MM.1S (cell line): ENCODE data around the gene TEX44.

Experiments used
- DNase-seq: peaks from one replicate; pipeline ENCODE4 v3.0.0-alpha.2; 2015
- H2AFZ ChIP-seq: fragments of 300-600 bp; sonication (generic); 2 replicates; pipeline ENCODE4 v1.6.0; 2016; ENCODE audit warnings: antibody characterized with exemption, low read length
- H3F3A ChIP-seq: fragments of 300-600 bp; sonication (generic); 2 replicates; pipeline ENCODE4 v1.6.1; 2016; ENCODE audit warnings: mild to moderate bottlenecking, antibody characterized with exemption, low read length, moderate library complexity, mixed read lengths; ENCODE audit not compliant: insufficient read depth
- H3K27ac ChIP-seq: fragments of 300-600 bp; sonication (generic); 2 replicates; pipeline ENCODE4 v1.5.1; 2016; ENCODE audit warnings: mild to moderate bottlenecking, low read length
- H3K27me3 ChIP-seq: fragments of 300-600 bp; sonication (generic); replicated peaks from 2 replicates; pipeline ENCODE4 v1.6.0; 2016; ENCODE audit warnings: low read length; ENCODE audit not compliant: insufficient read depth
- H3K36me3 ChIP-seq: fragments of 300-600 bp; sonication (generic); replicated peaks from 2 replicates; pipeline ENCODE4 v1.6.1; 2016; ENCODE audit warnings: mild to moderate bottlenecking, low read length, mixed read lengths; ENCODE audit not compliant: insufficient read depth
- H3K4me1 ChIP-seq: fragments of 300-600 bp; sonication (generic); 2 replicates; pipeline ENCODE4 v1.6.1; 2016; ENCODE audit warnings: low read length, mixed read lengths
- H3K4me2 ChIP-seq: fragments of 300-600 bp; sonication (generic); 2 replicates; pipeline ENCODE4 v1.6.0; 2016; ENCODE audit warnings: low read depth, low read length
- H3K4me3 ChIP-seq: fragments of 300-600 bp; sonication (generic); 2 replicates; pipeline ENCODE4 v1.5.1; 2016; ENCODE audit warnings: low read length, mixed read lengths
- H3K79me2 ChIP-seq: fragments of 300-600 bp; sonication (generic); 2 replicates; pipeline ENCODE4 v1.6.1; 2016; ENCODE audit warnings: mixed run types, low read length, mixed read lengths
- H3K9ac ChIP-seq: fragments of 300-600 bp; sonication (generic); 2 replicates; pipeline ENCODE4 v1.6.1; 2016; ENCODE audit warnings: low read length, mixed read lengths
- H3K9me2 ChIP-seq: fragments of 300-600 bp; sonication (generic); replicated peaks from 2 replicates; pipeline ENCODE4 v1.6.1; 2016; ENCODE audit warnings: mild to moderate bottlenecking, low read length, mixed read lengths; ENCODE audit not compliant: insufficient read depth
- H3K9me3 ChIP-seq: fragments of 300-600 bp; sonication (generic); replicated peaks from 2 replicates; pipeline ENCODE4 v1.6.1; 2016; ENCODE audit warnings: mild to moderate bottlenecking, low read length, mixed read lengths; ENCODE audit not compliant: insufficient read depth
- H4K20me1 ChIP-seq: fragments of 300-600 bp; sonication (generic); 2 replicates; pipeline ENCODE4 v1.6.1; 2016; ENCODE audit warnings: mild to moderate bottlenecking, low read length, moderate library complexity, mixed read lengths; ENCODE audit not compliant: insufficient read depth
- EZH2 ChIP-seq: fragments of 300-600 bp; sonication (generic); optimal IDR thresholded peaks from 2 replicates; pipeline ENCODE3; 2017; ENCODE audit warnings: low read depth, mild to moderate bottlenecking, antibody characterized with exemption, low read length, mixed read lengths
- EZH2phosphoT487 ChIP-seq: fragments of 300-600 bp; sonication (generic); IDR thresholded peaks from 2 replicates; pipeline ENCODE4 v1.6.1; 2018; ENCODE audit warnings: antibody characterized with exemption, low read length
- TF ChIP-seq, protein P1 (sequence below): fragments of 300-600 bp; sonication (generic); IDR thresholded peaks from 2 replicates; pipeline ENCODE4 v1.5.1; 2016; ENCODE audit warnings: antibody characterized with exemption, low read length, mixed read lengths

TEX44 gene

GRCh38 chr2:231547315-231548110 lies 45.2 kb upstream of the TEX44 start:
- no peaks in the 10 kb centered on the region for H3K9me2 ChIP-seq
- no peak overlapping the region for H3K9ac ChIP-seq
- no peaks in the 10 kb centered on the region for H3K9me3 ChIP-seq
- H3K4me2 ChIP-seq: no peak overlapping the region
- no peaks in the 10 kb centered on the region for H3K79me2 ChIP-seq
- TF ChIP-seq EZH2phosphoT487 (no peak), EZH2 (no peak)
- TF ChIP-seq, protein P1, sequence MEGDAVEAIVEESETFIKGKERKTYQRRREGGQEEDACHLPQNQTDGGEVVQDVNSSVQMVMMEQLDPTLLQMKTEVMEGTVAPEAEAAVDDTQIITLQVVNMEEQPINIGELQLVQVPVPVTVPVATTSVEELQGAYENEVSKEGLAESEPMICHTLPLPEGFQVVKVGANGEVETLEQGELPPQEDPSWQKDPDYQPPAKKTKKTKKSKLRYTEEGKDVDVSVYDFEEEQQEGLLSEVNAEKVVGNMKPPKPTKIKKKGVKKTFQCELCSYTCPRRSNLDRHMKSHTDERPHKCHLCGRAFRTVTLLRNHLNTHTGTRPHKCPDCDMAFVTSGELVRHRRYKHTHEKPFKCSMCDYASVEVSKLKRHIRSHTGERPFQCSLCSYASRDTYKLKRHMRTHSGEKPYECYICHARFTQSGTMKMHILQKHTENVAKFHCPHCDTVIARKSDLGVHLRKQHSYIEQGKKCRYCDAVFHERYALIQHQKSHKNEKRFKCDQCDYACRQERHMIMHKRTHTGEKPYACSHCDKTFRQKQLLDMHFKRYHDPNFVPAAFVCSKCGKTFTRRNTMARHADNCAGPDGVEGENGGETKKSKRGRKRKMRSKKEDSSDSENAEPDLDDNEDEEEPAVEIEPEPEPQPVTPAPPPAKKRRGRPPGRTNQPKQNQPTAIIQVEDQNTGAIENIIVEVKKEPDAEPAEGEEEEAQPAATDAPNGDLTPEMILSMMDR: no peak
- no peaks in the 10 kb centered on the region for H4K20me1 ChIP-seq
- peaks cover 14% of the 10 kb centered on the region for H3K4me1 ChIP-seq
- H3F3A ChIP-seq: peaks cover 4% of the 10 kb centered on the region; the same call in 1 of the 2 replicates
- no peak overlapping the region for H2AFZ ChIP-seq
- no peak overlapping the region for H3K4me3 ChIP-seq
- 0 out of 2 replicates have a peak, but pooled peaks cover 3% of the 10 kb centered on the region for H3K27me3 ChIP-seq
- no peaks in the 10 kb centered on the region for H3K36me3 ChIP-seq
- no peak for DNase-seq
- no peak overlapping the region for H3K27ac ChIP-seq

DNA sequence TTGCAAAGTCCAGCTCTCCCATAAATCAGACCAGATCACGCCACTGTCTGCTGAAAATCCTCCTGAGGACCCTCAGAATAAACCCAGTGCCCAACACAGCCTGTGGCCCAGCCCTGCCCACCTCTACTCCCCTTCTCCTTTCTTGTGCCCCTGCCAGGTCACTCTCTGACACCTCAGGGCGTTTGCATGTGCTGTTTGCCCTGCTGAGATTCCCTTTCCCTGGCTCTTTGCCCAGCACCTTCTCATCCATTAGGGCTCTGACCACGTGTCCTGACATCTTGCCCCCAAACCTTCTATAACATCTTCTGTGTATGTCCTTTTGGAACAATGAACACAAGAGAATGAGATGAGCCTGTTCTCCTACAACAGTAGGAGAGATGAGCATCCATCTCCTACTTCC lies 43.9 kb upstream of the TEX44 start:
- Histone ChIP-seq H3K4me3 (no peak overlapping the region), H3K4me1 (peaks cover 14% of the 10 kb centered on the region), H3K27ac (no peak overlapping the region), H3K9ac (no peak overlapping the region), H3F3A (peaks cover 4% of the 10 kb centered on the region; the same call in 1 of the 2 replicates), H4K20me1 (no peaks in the 10 kb centered on the region), H3K9me2 (no peaks in the 10 kb centered on the region), H3K36me3 (no peaks in the 10 kb centered on the region), H2AFZ (no peak overlapping the region), H3K9me3 (no peaks in the 10 kb centered on the region), H3K27me3 (peaks cover 3% of the 10 kb centered on the region; the same call in 1 of the 2 replicates), H3K4me2 (no peak overlapping the region), H3K79me2 (no peaks in the 10 kb centered on the region)
- DNase-seq: no peak
- TF ChIP-seq, protein P1: no peak
- TF ChIP-seq EZH2: no peak
- no peak for TF ChIP-seq EZH2phosphoT487

DNA sequence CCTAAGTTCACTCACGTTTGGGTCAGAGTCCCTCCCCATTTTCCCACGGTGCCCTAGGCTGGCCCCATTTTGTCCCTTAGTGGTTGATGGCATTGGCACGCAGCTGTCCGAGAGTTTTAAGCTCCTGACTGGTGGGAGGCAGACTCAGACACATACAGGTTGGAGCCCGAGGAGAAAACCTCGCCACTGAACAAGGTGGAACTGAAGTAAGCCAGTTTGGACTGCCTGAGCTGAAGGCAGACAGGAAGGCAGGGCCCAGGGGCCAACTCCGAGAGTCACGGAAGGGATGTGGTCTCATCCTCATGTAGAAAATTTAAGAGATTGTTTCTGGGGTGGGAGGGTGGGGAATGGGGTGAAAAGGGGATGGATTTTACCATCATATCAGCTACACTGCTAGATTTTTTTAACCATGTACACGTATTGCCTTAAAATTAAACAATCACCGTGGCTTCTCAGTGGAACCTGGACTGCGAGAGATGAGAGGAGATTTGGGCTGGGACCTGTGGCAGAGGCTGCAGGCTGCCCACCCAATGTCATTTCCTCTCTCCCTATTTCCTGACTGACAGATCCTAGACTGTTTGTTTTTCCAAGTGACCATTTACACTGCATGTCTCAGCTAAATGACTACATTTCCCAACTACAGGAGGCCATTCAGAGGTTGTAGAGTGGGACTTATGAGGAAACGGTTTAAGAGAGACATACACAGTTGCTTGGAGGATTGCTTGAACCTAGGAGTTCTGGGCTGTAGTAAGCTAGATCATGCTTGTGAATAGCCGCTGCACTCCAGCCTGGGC lies 43.0 kb upstream of the TEX44 start:
- no peak overlapping the region for H3K4me2 ChIP-seq
- no peaks in the 10 kb centered on the region for H3K9me2 ChIP-seq
- no peaks in the 10 kb centered on the region for H3K79me2 ChIP-seq
- peaks cover 4% of the 10 kb centered on the region; the same call in 1 of the 2 replicates for H3F3A ChIP-seq
- H3K9ac ChIP-seq: no peak overlapping the region
- H3K27me3 ChIP-seq: peaks cover 3% of the 10 kb centered on the region; the same call in 1 of the 2 replicates
- TF ChIP-seq EZH2 (no peak), EZH2phosphoT487 (no peak)
- TF ChIP-seq, protein P1: no peak
- no peaks in the 10 kb centered on the region for H3K36me3 ChIP-seq
- H3K4me3 ChIP-seq: no peak overlapping the region
- H3K27ac ChIP-seq: no peak overlapping the region
- no peak for DNase-seq
- no peaks in the 10 kb centered on the region for H3K9me3 ChIP-seq
- peaks cover 14% of the 10 kb centered on the region for H3K4me1 ChIP-seq
- H2AFZ ChIP-seq: no peak overlapping the region
- H4K20me1 ChIP-seq: no peaks in the 10 kb centered on the region
